Measurements from ENCODE around the gene ADPRH.
"Not testable (repeated sequence)": the region's sequence is repeated elsewhere in the genome, so short reads cannot be mapped to it uniquely, and the experiment has no call there.

ADPRH gene

DNA sequence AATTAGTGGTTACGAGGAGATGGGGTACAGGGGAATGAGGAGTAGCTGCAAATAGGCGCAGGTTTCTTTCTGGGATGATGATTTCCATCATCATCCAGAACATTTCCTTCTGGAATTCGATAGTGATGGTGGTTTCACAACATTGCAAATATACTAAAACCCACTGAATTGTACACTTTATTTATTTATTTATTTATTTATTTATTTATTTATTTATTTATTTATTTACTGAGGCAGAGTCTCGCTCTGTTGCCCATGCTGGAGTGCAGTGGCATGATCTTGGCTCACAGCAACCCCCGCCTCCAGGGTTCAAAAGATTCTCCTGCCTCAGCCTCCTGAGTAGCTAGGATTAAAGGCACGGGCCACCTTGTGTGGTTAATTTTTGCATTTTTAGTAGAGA is 26.4 kb upstream of the ADPRH start:
- H3K27ac Mint-ChIP-seq, H3K4me3 Mint-ChIP-seq, H3K9me3 Mint-ChIP-seq, H3K27me3 Mint-ChIP-seq, DNase-seq: not testable (repeated sequence)
- CTCF ChIA-PET: interaction anchor here (0.7 kb wide), 1 partner anchor 98 kb away, joined by 3 read pairs; no protein-coding TSS in a partner anchor
- peaks cover 50% of the 10 kb centered on the region for H3K4me1 Mint-ChIP-seq
- H3K36me3 Mint-ChIP-seq: peaks cover 58% of the 10 kb centered on the region

DNA sequence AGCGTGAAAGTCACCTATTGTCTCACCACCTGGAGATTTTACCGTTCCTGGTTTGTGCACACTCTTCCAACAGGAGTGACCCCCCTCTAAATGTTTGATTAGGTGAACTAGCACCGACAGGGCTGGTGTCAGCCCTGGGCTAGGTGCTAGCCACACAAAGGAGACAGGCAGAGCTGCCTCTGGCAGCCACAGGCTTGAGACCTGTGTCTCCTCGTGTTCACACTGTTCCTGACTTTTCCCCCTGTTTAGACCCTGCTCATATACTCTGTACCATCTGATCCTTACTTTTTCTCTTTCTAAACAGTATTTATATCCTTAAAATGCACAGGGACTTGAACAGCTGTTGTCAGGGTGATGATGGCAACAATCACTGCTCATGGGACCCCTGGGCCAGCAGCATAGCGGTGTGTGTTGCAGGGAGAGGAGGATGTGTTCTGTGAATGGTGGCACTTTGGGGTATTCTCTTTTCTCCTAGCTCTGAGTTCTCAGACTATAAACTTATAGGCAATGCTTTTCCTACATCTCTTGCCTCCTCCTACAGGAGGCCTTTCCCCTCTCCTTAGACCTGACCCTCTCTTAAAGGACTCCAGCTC is 25.4 kb upstream of the ADPRH start:
- Mint-ChIP-seq H3K27me3 (no peaks in the 10 kb centered on the region), H3K4me3 (no peak overlapping the region), H3K27ac (no peak overlapping the region), H3K36me3 (peaks cover 58% of the 10 kb centered on the region), H3K9me3 (no peaks in the 10 kb centered on the region), H3K4me1 (peaks cover 59% of the 10 kb centered on the region)
- no peak for DNase-seq
- CTCF ChIA-PET: no interaction called here

DNA sequence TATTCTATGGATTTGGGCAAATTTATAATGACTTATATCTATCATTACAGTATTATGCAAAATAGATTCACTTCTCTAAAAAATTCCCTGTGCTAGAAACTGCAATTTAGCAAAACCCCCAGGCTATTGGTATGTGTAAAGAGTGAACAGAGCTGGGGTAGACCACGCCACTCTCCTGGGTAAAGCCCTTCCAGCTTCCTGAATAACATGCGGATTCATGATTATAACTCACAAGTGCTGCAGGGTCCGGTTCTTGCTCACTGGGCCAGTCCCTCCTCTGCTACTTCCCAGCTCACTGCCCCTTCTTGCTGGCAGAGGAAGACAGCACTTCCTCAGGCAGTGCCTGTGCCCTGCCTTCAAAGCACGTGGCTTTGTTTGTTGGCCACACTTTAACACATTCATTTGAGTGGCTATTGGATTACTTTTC is 24.0 kb upstream of the ADPRH start:
- CTCF ChIA-PET: no interaction called here
- Mint-ChIP-seq H3K36me3 (peaks cover 52% of the 10 kb centered on the region), H3K4me3 (peak overlapping the region; percentile 70)

DNA sequence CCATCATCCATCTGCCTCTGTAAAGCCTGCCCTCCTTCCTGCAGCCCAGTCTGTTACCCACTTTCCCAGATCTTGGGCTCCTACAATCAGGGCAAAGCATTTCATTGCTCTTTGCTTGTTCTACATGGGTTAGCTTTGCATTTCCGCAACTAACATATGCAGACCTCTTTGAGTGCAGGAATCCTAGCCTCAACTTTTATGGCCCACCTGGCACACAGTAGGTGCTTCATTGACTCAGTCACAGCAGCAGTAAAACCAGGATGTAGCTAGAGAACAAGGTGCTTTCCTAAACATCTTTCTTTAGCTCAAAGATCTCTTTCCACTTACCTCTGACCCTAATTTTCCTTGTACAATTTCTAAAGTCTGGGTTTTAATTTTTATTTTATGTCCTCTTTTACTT is 23.4 kb upstream of the ADPRH start:
- H3K27me3 Mint-ChIP-seq: no peaks in the 10 kb centered on the region
- no peak for DNase-seq
- peaks cover 70% of the 10 kb centered on the region for H3K4me1 Mint-ChIP-seq
- peak overlapping the region; percentile 70 for H3K4me3 Mint-ChIP-seq
- no peaks in the 10 kb centered on the region for H3K9me3 Mint-ChIP-seq
- no peak overlapping the region for H3K27ac Mint-ChIP-seq
- peaks cover 49% of the 10 kb centered on the region for H3K36me3 Mint-ChIP-seq
- CTCF ChIA-PET: interaction anchor here (0.8 kb wide), 1 partner anchor 336 kb away, joined by 3 read pairs; no protein-coding TSS in a partner anchor

More for the DNA sequence above, 24.0 kb upstream of the ADPRH start:
- H3K27me3 Mint-ChIP-seq: no peaks in the 10 kb centered on the region
- peaks cover 67% of the 10 kb centered on the region for H3K4me1 Mint-ChIP-seq
- no peaks in the 10 kb centered on the region for H3K9me3 Mint-ChIP-seq
- no peak overlapping the region for H3K27ac Mint-ChIP-seq
- no peak for DNase-seq

DNA sequence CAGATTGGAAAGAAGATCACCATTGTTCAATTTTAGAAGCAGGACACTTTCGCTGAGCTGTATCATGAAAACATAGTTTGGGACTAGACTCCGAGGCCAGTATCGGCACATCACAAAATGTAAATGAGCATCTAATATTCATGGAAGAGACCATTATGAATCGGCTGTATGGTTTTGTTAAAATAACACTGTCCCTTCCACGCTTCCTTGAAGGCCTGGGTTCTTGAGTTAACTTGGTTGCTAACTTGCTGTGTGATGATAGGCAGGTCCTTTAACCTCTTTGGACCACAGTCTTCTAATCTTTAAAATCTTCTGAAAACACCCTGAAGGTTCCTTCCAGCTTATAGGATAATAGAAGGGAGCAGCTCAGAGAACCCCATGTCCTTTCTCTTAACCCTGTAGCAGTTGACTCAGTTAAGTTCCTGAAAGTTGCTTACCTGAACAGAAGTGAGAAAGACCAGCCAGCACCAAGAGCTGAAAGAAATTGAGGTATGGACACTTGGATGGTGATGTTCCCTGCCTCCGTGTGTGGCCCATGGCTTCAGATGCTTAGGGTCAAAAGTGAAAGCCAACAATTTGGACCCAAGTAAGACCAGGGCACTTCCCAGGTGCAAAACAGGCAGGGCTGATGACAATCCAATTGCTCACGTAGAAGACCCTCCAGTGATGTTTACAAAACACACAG is 22.0 kb upstream of the ADPRH start:
- H3K36me3 Mint-ChIP-seq: peaks cover 41% of the 10 kb centered on the region
- peak overlapping the region; percentile 70 for H3K4me3 Mint-ChIP-seq
- H3K27ac Mint-ChIP-seq: peak overlapping the region; percentile 81
- no peak for DNase-seq
- peaks cover 69% of the 10 kb centered on the region for H3K4me1 Mint-ChIP-seq
- H3K9me3 Mint-ChIP-seq: no peaks in the 10 kb centered on the region
- CTCF ChIA-PET: no interaction called here
- H3K27me3 Mint-ChIP-seq: peaks cover under 1% of the 10 kb centered on the region

DNA sequence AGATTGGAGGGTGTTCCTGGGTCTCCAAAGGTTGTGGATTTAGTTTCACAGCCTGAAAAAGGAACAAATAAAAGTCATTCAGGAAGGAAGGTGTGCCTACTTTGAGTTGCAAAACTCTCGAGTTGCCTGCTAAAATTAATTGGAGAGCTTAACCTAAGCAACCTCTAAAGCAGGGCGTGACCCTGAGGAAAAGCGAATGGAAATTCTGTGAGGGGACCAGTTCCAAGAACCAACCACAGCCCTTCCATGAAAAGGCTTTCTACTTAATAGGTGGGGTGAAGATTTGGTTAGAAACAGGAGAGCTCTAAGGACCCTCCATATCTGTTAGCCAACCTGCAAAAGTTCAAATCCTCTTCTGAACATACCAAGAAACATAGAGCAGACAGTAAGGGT is 21.4 kb upstream of the ADPRH start:
- Mint-ChIP-seq H3K4me3 (peak overlapping the region; percentile 70), H3K4me1 (peaks cover 72% of the 10 kb centered on the region), H3K27ac (peak overlapping the region; percentile 81)

DNA sequence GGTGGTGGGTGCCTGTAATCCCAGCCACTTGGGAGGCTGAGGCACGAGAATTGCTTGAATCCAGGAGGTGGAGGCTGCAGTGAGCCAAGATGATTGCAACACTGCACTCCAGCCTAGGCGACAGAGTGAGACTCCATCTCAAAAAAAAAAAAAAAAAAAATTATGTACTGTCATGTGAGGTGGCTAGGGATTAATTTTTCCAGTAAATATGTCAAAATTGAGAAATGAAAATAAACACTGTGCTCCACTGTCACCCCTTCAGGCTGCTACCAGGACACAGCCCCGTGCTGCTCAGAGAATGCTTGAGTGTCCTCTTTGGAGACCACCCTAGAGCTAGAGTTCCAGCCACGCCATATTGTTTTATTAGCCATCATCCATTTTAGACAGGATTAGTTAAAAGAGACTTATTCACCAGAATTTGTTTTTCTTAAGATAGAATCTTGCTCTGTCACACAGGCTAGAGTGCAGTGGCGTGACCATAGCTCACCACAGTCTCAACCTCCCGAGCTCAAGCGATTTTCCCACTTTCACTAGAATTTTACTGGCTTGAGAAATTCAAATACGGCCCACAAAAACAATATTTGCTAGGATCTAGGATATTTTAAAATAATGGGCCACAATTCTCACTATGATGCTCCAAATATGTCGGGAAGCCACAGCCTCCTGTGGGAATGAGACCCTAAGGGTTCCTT is 20.5 kb upstream of the ADPRH start:
- Mint-ChIP-seq H3K36me3 (peaks cover 35% of the 10 kb centered on the region), H3K4me1 (peaks cover 70% of the 10 kb centered on the region), H3K4me3 (peak overlapping the region; percentile 70), H3K27me3 (peaks cover 3% of the 10 kb centered on the region), H3K9me3 (no peaks in the 10 kb centered on the region), H3K27ac (peak overlapping the region; percentile 81)
- no peak for DNase-seq
- CTCF ChIA-PET: interaction anchor here (0.7 to 2.3 kb wide), 8 partner anchors 19 to 284 kb away, joined by 3 to 10 read pairs (median 4); partner anchors contain the start of gene TMEM39A

More for the DNA sequence above, 21.4 kb upstream of the ADPRH start:
- DNase-seq: peak; percentile 54
- CTCF ChIA-PET: no interaction called here
- peaks cover 39% of the 10 kb centered on the region for H3K36me3 Mint-ChIP-seq
- peaks cover 3% of the 10 kb centered on the region for H3K27me3 Mint-ChIP-seq
- no peaks in the 10 kb centered on the region for H3K9me3 Mint-ChIP-seq

DNA sequence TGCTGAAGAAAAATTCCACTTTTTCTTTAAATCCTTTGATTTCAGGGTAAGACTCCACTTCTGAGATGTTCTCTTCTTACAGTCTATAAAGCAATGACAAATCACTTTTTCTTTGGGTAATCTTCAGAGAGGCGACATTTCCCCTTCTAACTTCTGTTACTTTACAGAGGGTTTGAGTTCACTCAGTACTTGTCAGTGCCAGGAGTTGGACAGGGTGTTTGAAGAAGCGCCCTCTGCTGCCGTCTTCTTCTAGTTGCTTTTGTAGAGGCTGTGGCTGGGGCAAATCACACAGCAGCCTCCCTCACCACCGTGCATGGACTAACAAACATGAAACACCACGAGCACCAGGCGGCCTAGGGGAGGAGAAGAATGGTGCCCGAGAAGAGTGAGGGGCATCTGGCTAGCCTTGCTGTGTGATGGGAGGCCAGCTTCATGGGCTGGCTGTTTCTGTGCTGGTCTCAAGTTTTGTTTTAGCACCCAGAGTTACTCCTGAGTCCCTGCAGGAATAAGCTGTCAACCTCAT is 19.8 kb upstream of the ADPRH start, which contains the start of gene CD80:
Gene CD80 (minus strand): TSS at position 174 of the 523 bp plus-strand sequence. CDS start 1,886 bp downstream, outside the sequence.
- Mint-ChIP-seq H3K4me1 (peaks cover 64% of the 10 kb centered on the region), H3K27me3 (peaks cover 6% of the 10 kb centered on the region), H3K36me3 (peaks cover 32% of the 10 kb centered on the region), H3K4me3 (peak within 1 kb of the TSS; percentile 70), H3K27ac (peak within 1 kb of the TSS; percentile 81), H3K9me3 (no peaks in the 10 kb centered on the region)
- peak; percentile 84 for DNase-seq
- CTCF ChIA-PET: interaction anchor here (0.7 to 2.3 kb wide), 10 partner anchors 19 to 285 kb away, joined by 3 to 10 read pairs (median 4); partner anchors contain the start of gene TMEM39A

DNA sequence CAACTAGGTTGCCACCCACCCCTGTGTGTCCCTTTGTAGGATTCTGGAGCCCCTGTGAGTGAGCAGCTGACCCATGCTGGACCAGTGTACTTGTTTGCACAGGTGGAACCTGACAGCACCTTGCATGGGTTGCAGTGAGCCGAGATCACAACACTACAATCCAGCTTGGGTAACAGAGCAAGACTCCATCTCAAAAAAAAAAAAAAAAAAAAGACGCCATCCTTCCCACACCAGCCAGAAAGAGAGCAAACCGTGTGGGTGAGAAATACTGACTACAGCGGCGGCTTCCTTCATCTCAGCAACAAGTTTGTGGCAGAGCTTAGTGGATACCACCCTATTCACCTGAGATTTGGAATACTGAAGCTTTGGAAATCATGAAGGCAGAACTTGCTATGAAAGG is 19.1 kb upstream of the ADPRH start:
- H3K9me3 Mint-ChIP-seq: no peaks in the 10 kb centered on the region
- H3K4me1 Mint-ChIP-seq: peaks cover 57% of the 10 kb centered on the region
- peaks cover 7% of the 10 kb centered on the region for H3K27me3 Mint-ChIP-seq
- H3K27ac Mint-ChIP-seq: no peak overlapping the region
- CTCF ChIA-PET: interaction anchor here (0.6 to 2.3 kb wide), 10 partner anchors 34 to 332 kb away, joined by 3 to 10 read pairs (median 4); partner anchors contain the start of gene TMEM39A
- H3K36me3 Mint-ChIP-seq: peaks cover 27% of the 10 kb centered on the region
- H3K4me3 Mint-ChIP-seq: no peak overlapping the region
- DNase-seq: no peak

DNA sequence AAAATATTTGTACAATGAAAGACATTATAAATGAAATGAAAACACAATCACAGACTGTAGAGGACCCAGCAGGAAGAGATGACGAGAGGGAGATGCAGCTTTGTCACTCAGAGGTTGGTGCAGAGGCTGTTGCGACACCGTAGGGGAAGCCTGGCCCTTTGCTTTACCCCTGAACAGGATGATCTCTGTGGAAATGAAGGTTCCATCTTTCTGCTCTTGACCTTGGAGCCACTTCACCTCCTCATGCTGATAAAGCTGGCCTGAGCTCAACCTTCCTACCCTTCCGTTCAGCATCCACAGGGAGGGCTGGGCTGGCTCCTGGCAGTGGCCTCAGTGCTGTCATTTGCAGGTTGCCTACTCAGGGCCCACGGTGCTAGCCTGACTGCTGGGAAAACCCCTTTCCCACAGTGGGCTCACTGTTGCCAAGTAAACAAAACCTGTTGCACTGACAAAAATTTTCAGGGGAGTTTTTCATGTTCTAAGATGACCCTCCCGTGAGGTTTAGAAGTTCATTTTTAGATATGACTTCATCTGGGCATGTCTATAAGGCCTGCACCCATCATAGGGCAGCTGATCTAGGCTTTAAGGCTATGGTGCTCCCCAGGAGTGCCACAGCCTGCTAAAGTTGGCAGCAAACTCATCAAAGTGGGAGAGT is 16.9 kb upstream of the ADPRH start:
- Mint-ChIP-seq H3K9me3 (no peaks in the 10 kb centered on the region), H3K27me3 (peaks cover 9% of the 10 kb centered on the region), H3K27ac (no peak overlapping the region), H3K4me1 (peaks cover 34% of the 10 kb centered on the region), H3K4me3 (no peak overlapping the region), H3K36me3 (peaks cover 5% of the 10 kb centered on the region)
- CTCF ChIA-PET: no interaction called here
- no peak for DNase-seq

DNA sequence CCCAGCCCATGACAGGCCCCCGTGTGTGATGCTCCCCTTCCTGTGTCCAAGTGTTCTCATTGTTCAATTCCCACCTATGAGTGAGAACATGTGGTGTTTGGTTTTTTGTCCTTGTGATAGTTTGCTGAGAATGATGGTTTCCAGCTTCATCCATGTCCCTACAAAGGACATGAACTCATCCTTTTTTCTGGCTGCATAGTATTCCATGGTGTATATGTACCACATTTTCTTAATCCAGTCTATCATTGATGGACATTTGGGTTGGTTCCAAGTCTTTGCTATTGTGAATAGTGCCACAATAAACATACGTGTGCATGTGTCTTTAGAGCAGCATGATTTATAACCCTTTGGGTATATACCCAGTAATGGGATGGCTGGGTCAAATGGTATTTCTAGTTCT is 16.0 kb upstream of the ADPRH start:
- peaks cover 18% of the 10 kb centered on the region for H3K27me3 Mint-ChIP-seq
- H3K9me3 Mint-ChIP-seq, H3K27ac Mint-ChIP-seq, H3K4me3 Mint-ChIP-seq, DNase-seq, CTCF ChIA-PET, H3K36me3 Mint-ChIP-seq: not testable (repeated sequence)
- H3K4me1 Mint-ChIP-seq: peaks cover 25% of the 10 kb centered on the region

DNA sequence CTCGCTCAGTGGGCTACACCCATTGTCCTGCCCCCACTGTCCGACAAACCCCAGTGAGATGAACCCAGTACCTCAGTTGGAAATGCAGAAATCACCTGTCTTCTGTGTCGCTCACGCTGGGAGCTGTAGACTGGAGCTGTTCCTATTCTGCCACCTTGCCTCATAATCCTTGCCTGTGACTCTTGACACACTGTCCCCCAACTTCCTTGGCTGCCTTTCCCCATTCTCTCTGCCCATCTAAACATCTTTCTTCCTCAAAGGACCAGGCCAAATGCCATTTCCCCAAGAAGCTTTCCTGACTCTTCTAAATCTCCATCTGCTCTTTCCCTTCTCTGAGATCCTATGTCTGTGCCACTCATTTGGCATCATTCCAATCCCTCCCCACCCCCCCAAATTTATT is 10.1 kb upstream of the ADPRH start:
- no peak for DNase-seq
- H3K27me3 Mint-ChIP-seq: peaks cover 52% of the 10 kb centered on the region
- no peak overlapping the region for H3K27ac Mint-ChIP-seq
- CTCF ChIA-PET: no interaction called here
- H3K9me3 Mint-ChIP-seq: no peaks in the 10 kb centered on the region
- H3K4me1 Mint-ChIP-seq: peaks cover 7% of the 10 kb centered on the region
- H3K36me3 Mint-ChIP-seq: peaks cover 2% of the 10 kb centered on the region
- no peak overlapping the region for H3K4me3 Mint-ChIP-seq

DNA sequence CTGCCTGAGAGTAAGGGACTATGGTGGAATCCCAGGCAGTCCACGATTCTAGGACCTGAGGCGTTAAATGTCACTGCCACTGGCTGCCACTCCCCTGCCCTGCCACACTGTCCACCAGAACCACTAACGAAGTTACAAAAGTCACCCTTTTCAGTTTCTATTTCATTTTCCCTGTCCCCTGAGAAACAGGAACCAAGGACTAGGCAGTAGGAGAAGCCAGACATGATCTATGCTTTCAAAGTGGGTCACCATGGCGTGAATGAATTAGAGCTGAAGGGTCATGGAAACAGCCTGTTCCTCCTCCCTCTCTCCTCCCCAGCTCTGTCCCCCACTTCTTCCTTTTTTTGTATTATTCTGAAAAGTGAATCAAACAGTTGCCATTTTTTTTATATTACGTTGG is 9.1 kb upstream of the ADPRH start:
- Mint-ChIP-seq H3K4me3 (no peak overlapping the region), H3K36me3 (no peaks in the 10 kb centered on the region), H3K27ac (no peak overlapping the region), H3K27me3 (peaks cover 48% of the 10 kb centered on the region), H3K9me3 (no peaks in the 10 kb centered on the region), H3K4me1 (peaks cover 7% of the 10 kb centered on the region)
- no peak for DNase-seq
- CTCF ChIA-PET: no interaction called here

DNA sequence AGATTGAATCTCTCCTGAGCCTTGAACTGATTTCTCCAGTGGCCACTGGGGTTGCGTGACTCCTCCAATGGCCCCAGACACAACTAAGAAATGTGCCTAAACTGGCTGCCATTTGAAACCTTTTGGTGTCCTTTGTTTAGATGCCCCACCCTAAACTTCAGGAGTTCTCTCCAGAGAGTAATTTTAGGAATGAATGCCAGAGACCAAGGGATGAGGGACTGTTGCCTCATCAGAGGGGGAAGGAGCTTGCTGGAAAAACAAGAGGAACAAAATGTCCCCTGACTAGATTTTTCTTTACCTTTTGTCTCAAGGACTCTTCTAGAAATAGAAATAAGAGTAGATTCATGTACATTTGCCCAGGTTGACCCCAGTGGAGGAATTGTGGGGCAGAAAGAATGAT is 8.1 kb upstream of the ADPRH start:
- Mint-ChIP-seq H3K4me1 (peaks cover 7% of the 10 kb centered on the region), H3K27ac (no peak overlapping the region), H3K27me3 (peaks cover 48% of the 10 kb centered on the region), H3K9me3 (no peaks in the 10 kb centered on the region), H3K4me3 (no peak overlapping the region), H3K36me3 (no peaks in the 10 kb centered on the region)
- DNase-seq: no peak
- CTCF ChIA-PET: interaction anchor here (1.3 kb wide), 1 partner anchor 268 kb away, joined by 3 read pairs; no protein-coding TSS in a partner anchor

Measured in activated naive CD4-positive, alpha-beta T cell treated with anti-CD3 and anti-CD28 coated beads, Interleukin-2, amount 10 ng/mL, durations not matched to agents 7 days and 5 days (primary cell).